Measurements from ENCODE around the gene HOXD3.

DNA sequence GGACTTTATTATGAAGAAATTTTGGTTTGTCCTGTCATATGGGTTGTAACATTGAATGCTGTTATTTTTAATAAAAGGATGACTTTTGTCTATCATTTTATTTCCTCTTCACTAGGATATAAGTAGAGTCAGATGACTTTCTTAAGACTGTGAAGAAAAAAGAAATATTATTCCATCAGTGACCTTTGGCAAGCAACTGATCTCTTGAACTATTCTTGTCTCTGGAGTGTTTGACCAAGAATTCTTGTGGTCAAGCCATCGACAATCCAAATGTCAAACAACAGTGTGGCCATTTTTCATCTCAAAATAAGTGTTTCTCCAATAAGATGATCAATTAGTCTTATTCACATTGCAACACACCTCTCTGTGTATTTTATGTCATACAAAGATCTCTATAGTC, 56.3 kb downstream of the HOXD3 start:
- TF ChIP-seq, protein P1, sequence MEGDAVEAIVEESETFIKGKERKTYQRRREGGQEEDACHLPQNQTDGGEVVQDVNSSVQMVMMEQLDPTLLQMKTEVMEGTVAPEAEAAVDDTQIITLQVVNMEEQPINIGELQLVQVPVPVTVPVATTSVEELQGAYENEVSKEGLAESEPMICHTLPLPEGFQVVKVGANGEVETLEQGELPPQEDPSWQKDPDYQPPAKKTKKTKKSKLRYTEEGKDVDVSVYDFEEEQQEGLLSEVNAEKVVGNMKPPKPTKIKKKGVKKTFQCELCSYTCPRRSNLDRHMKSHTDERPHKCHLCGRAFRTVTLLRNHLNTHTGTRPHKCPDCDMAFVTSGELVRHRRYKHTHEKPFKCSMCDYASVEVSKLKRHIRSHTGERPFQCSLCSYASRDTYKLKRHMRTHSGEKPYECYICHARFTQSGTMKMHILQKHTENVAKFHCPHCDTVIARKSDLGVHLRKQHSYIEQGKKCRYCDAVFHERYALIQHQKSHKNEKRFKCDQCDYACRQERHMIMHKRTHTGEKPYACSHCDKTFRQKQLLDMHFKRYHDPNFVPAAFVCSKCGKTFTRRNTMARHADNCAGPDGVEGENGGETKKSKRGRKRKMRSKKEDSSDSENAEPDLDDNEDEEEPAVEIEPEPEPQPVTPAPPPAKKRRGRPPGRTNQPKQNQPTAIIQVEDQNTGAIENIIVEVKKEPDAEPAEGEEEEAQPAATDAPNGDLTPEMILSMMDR (IDR thresholded peaks at IDR 0.05), result no peak
- TF ChIP-seq EP300 (IDR thresholded peaks at IDR 0.05) (no peak), POLR2AphosphoS5 (IDR thresholded peaks at IDR 0.05) (no peak)
